Muscle of leg (tissue), 11 donors: ENCODE data around the gene RNF41. TPM values are rescaled to one million over a fixed set of nuclear protein-coding genes. Genes with fewer than 3 reads are reported as not detected.
A peak's percentile ranks its signal among the peaks of the same experiment; 100 is the strongest.
"Not testable (repeated sequence)": the region's sequence is repeated elsewhere in the genome, so short reads cannot be mapped to it uniquely, and the experiment has no call there.

Experiments used
- DNase-seq: peaks from one replicate; pipeline ENCODE4 v3.0.0; 2013
- H3K27ac ChIP-seq: one replicate; pipeline ENCODE4 v1.5.1; 2013; ENCODE audit warnings: mild to moderate bottlenecking, low read length, control low read depth
- H3K27me3 ChIP-seq: one replicate; pipeline ENCODE4 v1.6.1; 2013; ENCODE audit warnings: low read length; ENCODE audit not compliant: control insufficient read depth, insufficient read depth
- H3K36me3 ChIP-seq: one replicate; pipeline ENCODE4 v1.6.1; 2013; ENCODE audit warnings: low read length; ENCODE audit not compliant: control insufficient read depth, insufficient read depth
- H3K4me1 ChIP-seq: one replicate; pipeline ENCODE4 v1.6.1; 2013; ENCODE audit warnings: low read length; ENCODE audit not compliant: control insufficient read depth, insufficient read depth
- H3K4me3 ChIP-seq: one replicate; pipeline ENCODE4 v1.5.1; 2013; ENCODE audit warnings: low read length, control low read depth
- H3K9me3 ChIP-seq: replicated peaks from 2 replicates; pipeline ENCODE4 v1.6.1; 2013; ENCODE audit warnings: low read depth, low read length; ENCODE audit not compliant: control insufficient read depth
- WGBS: methylation state at CpG from one replicate; pipeline ENCODE4 v1.1.5; 2013; ENCODE audit warnings: missing lambda C conversion rate; ENCODE audit not compliant: insufficient coverage; 5-methylcytosine and 5-hydroxymethylcytosine counted together
- polyA plus RNA-seq, 8 donors: library from polyadenylated mRNA; unstranded; fragments of 120-200 nt; gene quantifications; one replicate each; pipeline versions ENCODE4 v1.2.1 to v1.2.3, GENCODE V29; 2013; ENCODE audit warnings: inconsistent platforms in 1 of 8, low replicate concordance in 1 of 8; ENCODE audit not compliant: insufficient read length in 8 of 8, insufficient read depth in 1 of 8
- total RNA-seq: library from RNA; stranded (reverse); fragments of 120-200 nt; gene quantifications from one replicate; pipeline ENCODE4 v1.2.4, GENCODE V29; 2013

Gene RNF41
- total and polyA plus RNA-seq, 9 donors: 35.5 to 49.3 (median 44.2) TPM

DNA sequence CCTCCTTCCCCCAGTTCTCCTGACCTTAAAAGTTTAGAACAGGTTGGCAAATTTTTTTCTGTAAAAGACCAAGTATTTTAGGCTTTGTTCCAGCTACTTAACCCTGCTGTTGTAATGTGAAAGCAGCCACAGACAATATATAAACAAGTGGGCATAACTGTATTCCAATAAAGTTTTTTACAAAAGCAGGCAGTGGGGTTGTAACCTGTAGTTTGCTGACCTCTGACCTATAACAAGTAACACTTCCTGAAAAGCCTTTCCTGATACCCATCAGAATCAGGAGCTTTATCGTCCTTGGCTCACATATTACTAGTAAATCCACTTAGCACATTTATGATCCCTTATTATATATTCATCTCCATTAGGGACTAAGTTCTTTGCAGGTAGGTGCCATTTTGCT, 19.4 kb downstream of the RNF41 start:
- no peak overlapping the region for H3K27ac ChIP-seq
- DNase-seq: no peak
- peaks cover 29% of the 10 kb centered on the region for H3K36me3 ChIP-seq
- no peaks in the 10 kb centered on the region for H3K27me3 ChIP-seq
- 43% methylated on average over 1 of the region's 1 CpG for WGBS
- H3K4me3 ChIP-seq: no peak overlapping the region
- no peaks in the 10 kb centered on the region for H3K4me1 ChIP-seq
- no peaks in the 10 kb centered on the region for H3K9me3 ChIP-seq

GRCh38 chr12:56198836-56199235, 22.9 kb downstream of the RNF41 start:
- WGBS: 63% methylated on average over 1 of the region's 1 CpG
- Histone ChIP-seq H3K27me3 (no peaks in the 10 kb centered on the region), H3K4me1 (no peaks in the 10 kb centered on the region), H3K27ac (no peak overlapping the region), H3K36me3 (no peaks in the 10 kb centered on the region), H3K4me3 (no peak overlapping the region), H3K9me3 (no peaks in the 10 kb centered on the region)
- no peak for DNase-seq

GRCh38 chr12:56197921-56198635, 23.6 kb downstream of the RNF41 start:
- no peaks in the 10 kb centered on the region for H3K27me3 ChIP-seq
- 88% methylated on average over 5 of the region's 9 CpGs for WGBS
- no peaks in the 10 kb centered on the region for H3K36me3 ChIP-seq
- no peak overlapping the region for H3K4me3 ChIP-seq
- DNase-seq: no peak
- no peaks in the 10 kb centered on the region for H3K4me1 ChIP-seq
- no peak overlapping the region for H3K27ac ChIP-seq
- H3K9me3 ChIP-seq: no peaks in the 10 kb centered on the region

DNA sequence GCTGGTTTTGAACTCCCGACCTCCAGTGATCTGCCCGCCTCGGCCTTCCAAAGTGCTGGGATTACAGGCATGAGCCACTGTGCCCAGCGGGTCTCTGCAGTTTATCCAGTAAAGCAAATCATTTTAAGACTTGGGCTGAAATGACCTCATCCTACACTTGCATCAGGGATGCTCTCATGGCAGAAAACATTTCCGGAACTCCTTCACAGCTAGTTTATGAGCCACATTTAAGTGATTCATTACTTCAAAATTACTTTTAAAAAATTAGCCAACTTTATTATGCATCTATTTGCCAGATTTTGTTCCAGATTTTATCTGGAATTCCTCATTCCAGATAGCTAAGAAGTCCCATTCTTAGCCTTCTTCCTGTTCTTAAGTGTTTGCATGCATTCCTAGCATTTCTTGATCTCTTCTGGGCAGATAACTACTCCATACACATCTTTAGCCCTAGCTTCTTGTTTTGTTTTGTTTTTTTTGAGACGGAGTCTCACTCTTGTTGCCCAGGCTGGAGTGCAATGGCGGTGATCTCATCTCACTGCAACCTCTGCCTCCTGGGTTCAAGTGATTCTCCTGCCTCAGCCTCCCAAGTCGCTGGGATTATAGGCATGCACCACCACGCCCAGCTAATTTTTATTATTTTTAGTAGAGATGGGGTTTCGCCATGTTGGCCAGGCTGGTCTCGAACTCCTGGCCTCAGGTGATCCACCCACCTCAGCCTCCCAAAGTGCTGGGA, 24.7 kb downstream of the RNF41 start:
- H3K4me3 ChIP-seq, H3K36me3 ChIP-seq, H3K27ac ChIP-seq, H3K27me3 ChIP-seq, H3K9me3 ChIP-seq, DNase-seq, H3K4me1 ChIP-seq: not testable (repeated sequence)
- 83% methylated on average over 8 of the region's 11 CpGs for WGBS

- no peak overlapping the region for H3K27ac ChIP-seq
- peak; percentile 91 for DNase-seq
- WGBS: 75% methylated on average over 1 of the region's 1 CpG
Measured at GRCh38 chr12:56193025-56193578, 28.6 kb downstream of the RNF41 start.

GRCh38 chr12:56192582-56192981, 29.1 kb downstream of the RNF41 start:
- no peak for DNase-seq
- no peak overlapping the region for H3K27ac ChIP-seq
- H3K36me3 ChIP-seq: peaks cover 2% of the 10 kb centered on the region
- H3K9me3 ChIP-seq: no peaks in the 10 kb centered on the region
- H3K4me3 ChIP-seq: no peak overlapping the region
- no peaks in the 10 kb centered on the region for H3K27me3 ChIP-seq
- peaks cover 16% of the 10 kb centered on the region for H3K4me1 ChIP-seq

More at GRCh38 chr12:56193025-56193578, 28.6 kb downstream of the RNF41 start:
- Histone ChIP-seq H3K9me3 (no peaks in the 10 kb centered on the region), H3K4me3 (no peak overlapping the region), H3K27me3 (no peaks in the 10 kb centered on the region), H3K36me3 (no peaks in the 10 kb centered on the region), H3K4me1 (peaks cover 10% of the 10 kb centered on the region)

- Histone ChIP-seq H3K27ac (no peak overlapping the region), H3K4me1 (peaks cover 20% of the 10 kb centered on the region), H3K9me3 (no peaks in the 10 kb centered on the region), H3K27me3 (no peaks in the 10 kb centered on the region), H3K4me3 (peak overlapping the region; percentile 80), H3K36me3 (peaks cover 15% of the 10 kb centered on the region)
- peak; percentile 23 for DNase-seq
- 0% methylated on average over 1 of the region's 9 CpGs for WGBS
Measured at GRCh38 chr12:56190695-56191155, 31.0 kb downstream of the RNF41 start.

- Histone ChIP-seq H3K27me3 (no peaks in the 10 kb centered on the region), H3K27ac (peak overlapping the region; percentile 96), H3K4me3 (peak overlapping the region; percentile 80), H3K4me1 (peaks cover 20% of the 10 kb centered on the region), H3K9me3 (no peaks in the 10 kb centered on the region), H3K36me3 (peaks cover 19% of the 10 kb centered on the region)
- 2% methylated on average over 13 of the region's 42 CpGs for whole genome bisulfite sequencing
- peak; percentile 95 for DNase-seq
Measured at GRCh38 chr12:56189918-56190694, 31.6 kb downstream of the RNF41 start.

GRCh38 chr12:56189099-56189917, 32.4 kb downstream of the RNF41 start, which contains the start of gene SMARCC2:
SMARCC2 (minus strand) TSS chr12:56189483; CDS start chr12:56189461, 22 bp downstream.
- Histone ChIP-seq H3K27me3 (no peaks in the 10 kb centered on the region), H3K9me3 (no peaks in the 10 kb centered on the region), H3K27ac (peak within 1 kb of the TSS; percentile 96), H3K36me3 (peaks cover 26% of the 10 kb centered on the region), H3K4me1 (peaks cover 20% of the 10 kb centered on the region), H3K4me3 (peak within 1 kb of the TSS; percentile 80)
- peak; percentile 93 for DNase-seq
- WGBS: 0% methylated on average over 71 of the region's 93 CpGs
